ENCODE results near the gene CALY.

- TF ChIP-seq CTCF (IDR thresholded peaks at IDR 0.05) (no peak), POLR2AphosphoS5 (IDR thresholded peaks at IDR 0.05) (no peak)
Observed at GRCh38 chr10:133306941-133307379, 29.7 kb downstream of the CALY start.
